ENCODE results near the gene FLYWCH2.
"Not testable (repeated sequence)": the region's sequence is repeated elsewhere in the genome, so short reads cannot be mapped to it uniquely, and the experiment has no call there.

Gene FLYWCH2

GRCh38 chr16:2907084-2907753 is 24.2 kb downstream of the FLYWCH2 start:
- H3K4me1 Mint-ChIP-seq, result peaks cover 18% of the 10 kb centered on the region
- H3K36me3 Mint-ChIP-seq; H3K9me3 Mint-ChIP-seq; H3K27me3 Mint-ChIP-seq; ATAC-seq (ENCODE audit: low read depth); H3K4me3 Mint-ChIP-seq: not testable (repeated sequence)
- DNase-seq (ENCODE audit: low spot score in 2 of 2), result peak in 1 of 2 donors; percentile 46
- peak overlapping the region; percentile 86 for H3K27ac Mint-ChIP-seq

- Mint-ChIP-seq H3K9me3 (no peaks in the 10 kb centered on the region), H3K27me3 (no peaks in the 10 kb centered on the region), H3K27ac (no peak overlapping the region), H3K36me3 (peaks cover 4% of the 10 kb centered on the region), H3K4me1 (peaks cover 20% of the 10 kb centered on the region), H3K4me3 (no peak overlapping the region)
- ATAC-seq (ENCODE audit: low read depth) (no peak), DNase-seq (ENCODE audit: low spot score in 2 of 2) (no peak)
Observed at GRCh38 chr16:2910441-2910969, 27.5 kb downstream of the FLYWCH2 start.

GRCh38 chr16:2911638-2912329 is 28.8 kb downstream of the FLYWCH2 start, which contains the start of gene FLYWCH1:
FLYWCH1 (plus strand) TSS chr16:2911931; CDS start chr16:2929686, 17,755 bp downstream.
- Mint-ChIP-seq H3K4me3 (peak within 1 kb of the TSS; percentile 86), H3K36me3 (peaks cover 5% of the 10 kb centered on the region), H3K4me1 (peaks cover 10% of the 10 kb centered on the region), H3K27me3 (no peaks in the 10 kb centered on the region), H3K27ac (peak within 1 kb of the TSS; percentile 76), H3K9me3 (no peaks in the 10 kb centered on the region)
- DNase-seq (ENCODE audit: low spot score in 2 of 2), result peak; percentile 93 to 97
- ATAC-seq (ENCODE audit: low read depth), result peak; percentile 91

- no peak for DNase-seq (ENCODE audit: low spot score in 2 of 2)
- Mint-ChIP-seq H3K27me3 (no peaks in the 10 kb centered on the region), H3K27ac (peak overlapping the region; percentile 75), H3K9me3 (no peaks in the 10 kb centered on the region), H3K36me3 (peaks cover 5% of the 10 kb centered on the region), H3K4me1 (peaks cover 9% of the 10 kb centered on the region), H3K4me3 (peak overlapping the region; percentile 86)
- peak; percentile 11 for ATAC-seq (ENCODE audit: low read depth)
Observed at GRCh38 chr16:2912330-2913199, 29.6 kb downstream of the FLYWCH2 start.

GRCh38 chr16:2913603-2914002 is 30.6 kb downstream of the FLYWCH2 start:
- no peak for DNase-seq (ENCODE audit: low spot score in 2 of 2)
- Mint-ChIP-seq H3K36me3 (peaks cover 5% of the 10 kb centered on the region), H3K4me3 (peak overlapping the region; percentile 86), H3K27ac (no peak overlapping the region), H3K9me3 (no peaks in the 10 kb centered on the region), H3K27me3 (no peaks in the 10 kb centered on the region), H3K4me1 (peaks cover 9% of the 10 kb centered on the region)
- no peak for ATAC-seq (ENCODE audit: low read depth)

GRCh38 chr16:2914233-2914632 is 31.2 kb downstream of the FLYWCH2 start:
- Mint-ChIP-seq H3K4me3 (no peak overlapping the region), H3K27me3 (no peaks in the 10 kb centered on the region), H3K9me3 (no peaks in the 10 kb centered on the region), H3K4me1 (peaks cover 9% of the 10 kb centered on the region), H3K27ac (no peak overlapping the region), H3K36me3 (peaks cover 8% of the 10 kb centered on the region)
- DNase-seq (ENCODE audit: low spot score in 2 of 2), result no peak
- ATAC-seq (ENCODE audit: low read depth), result no peak

- Mint-ChIP-seq H3K27ac (no peak overlapping the region), H3K9me3 (no peaks in the 10 kb centered on the region), H3K27me3 (no peaks in the 10 kb centered on the region), H3K4me1 (peaks cover 13% of the 10 kb centered on the region), H3K4me3 (no peak overlapping the region), H3K36me3 (peaks cover 9% of the 10 kb centered on the region)
- no peak for ATAC-seq (ENCODE audit: low read depth)
- no peak for DNase-seq (ENCODE audit: low spot score in 2 of 2)
Observed at GRCh38 chr16:2915196-2915929, 32.3 kb downstream of the FLYWCH2 start.

- Mint-ChIP-seq H3K27ac (peak overlapping the region; percentile 38), H3K9me3 (no peaks in the 10 kb centered on the region), H3K36me3 (peaks cover 11% of the 10 kb centered on the region), H3K4me1 (peaks cover 4% of the 10 kb centered on the region), H3K27me3 (no peaks in the 10 kb centered on the region), H3K4me3 (no peak overlapping the region)
- DNase-seq (ENCODE audit: low spot score in 2 of 2) (peak; percentile 57 to 62), ATAC-seq (ENCODE audit: low read depth) (peak; percentile 60)
Observed at GRCh38 chr16:2919511-2920255, 36.7 kb downstream of the FLYWCH2 start.

GRCh38 chr16:2923481-2923880 is 40.5 kb downstream of the FLYWCH2 start:
- ATAC-seq (ENCODE audit: low read depth), result no peak
- no peak overlapping the region for H3K4me3 Mint-ChIP-seq
- H3K4me1 Mint-ChIP-seq, result peaks cover 15% of the 10 kb centered on the region

GRCh38 chr16:2924901-2925755 is 42.1 kb downstream of the FLYWCH2 start:
- ATAC-seq (ENCODE audit: low read depth), result no peak
- Mint-ChIP-seq H3K9me3 (no peaks in the 10 kb centered on the region), H3K4me3 (no peak overlapping the region), H3K27ac (no peak overlapping the region), H3K4me1 (peaks cover 11% of the 10 kb centered on the region), H3K36me3 (peaks cover 4% of the 10 kb centered on the region), H3K27me3 (no peaks in the 10 kb centered on the region)
- no peak for DNase-seq (ENCODE audit: low spot score in 2 of 2)

More at GRCh38 chr16:2923481-2923880, 40.5 kb downstream of the FLYWCH2 start:
- Mint-ChIP-seq H3K36me3 (peaks cover 8% of the 10 kb centered on the region), H3K9me3 (no peaks in the 10 kb centered on the region), H3K27ac (no peak overlapping the region), H3K27me3 (no peaks in the 10 kb centered on the region)
- no peak for DNase-seq (ENCODE audit: low spot score in 2 of 2)

- DNase-seq (ENCODE audit: low spot score in 2 of 2), result no peak
- Mint-ChIP-seq H3K27me3 (no peaks in the 10 kb centered on the region), H3K9me3 (no peaks in the 10 kb centered on the region), H3K27ac (no peak overlapping the region), H3K36me3 (peaks cover 4% of the 10 kb centered on the region), H3K4me3 (no peak overlapping the region), H3K4me1 (peaks cover 11% of the 10 kb centered on the region)
- no peak for ATAC-seq (ENCODE audit: low read depth)
Observed at GRCh38 chr16:2925951-2926649, 43.1 kb downstream of the FLYWCH2 start.

GRCh38 chr16:2926650-2926999 is 43.6 kb downstream of the FLYWCH2 start:
- ATAC-seq (ENCODE audit: low read depth), result no peak
- no peak overlapping the region for H3K27ac Mint-ChIP-seq
- peak overlapping the region; percentile 12 for H3K4me3 Mint-ChIP-seq

More at GRCh38 chr16:2926650-2926999, 43.6 kb downstream of the FLYWCH2 start:
- Mint-ChIP-seq H3K9me3 (no peaks in the 10 kb centered on the region), H3K4me1 (peaks cover 11% of the 10 kb centered on the region), H3K27me3 (no peaks in the 10 kb centered on the region), H3K36me3 (peaks cover 4% of the 10 kb centered on the region)
- DNase-seq (ENCODE audit: low spot score in 2 of 2), result no peak
